AG20443 (cell line): Measurements from ENCODE around the gene GRIP2.
"Not testable (repeated sequence)": the region's sequence is repeated elsewhere in the genome, so short reads cannot be mapped to it uniquely, and the experiment has no call there.

Experiments used
- DNase-seq: peaks from one replicate; pipeline ENCODE4 v3.0.0; 2012; ENCODE audit warnings: low spot score, mixed read lengths

Gene GRIP2

DNA sequence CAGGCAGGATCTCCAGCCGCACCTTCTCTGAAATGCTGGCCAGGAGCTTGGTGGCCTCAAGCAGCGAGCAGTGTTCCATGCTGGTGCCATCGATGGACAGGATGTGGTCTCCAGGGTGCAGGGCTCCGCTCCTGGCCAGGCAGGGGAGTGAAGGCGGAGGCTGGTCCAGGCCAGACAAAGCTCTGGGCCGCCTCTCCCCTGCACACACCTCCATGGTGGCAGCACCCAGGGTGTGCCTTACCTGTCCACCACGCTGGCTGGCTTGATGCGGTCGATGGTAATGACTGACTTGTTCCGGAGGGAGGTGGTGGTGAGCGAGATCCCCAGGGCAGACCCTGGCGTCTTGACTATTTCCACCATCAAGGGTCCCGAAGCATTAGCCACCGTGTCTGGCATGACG is 20.0 kb downstream of the GRIP2 start:
- DNase-seq: no peak

- DNase-seq: no peak
Observed at GRCh38 chr3:14519406-14519805, 20.7 kb downstream of the GRIP2 start.

- DNase-seq: no peak
Observed at GRCh38 chr3:14518893-14519292, 21.2 kb downstream of the GRIP2 start.

DNA sequence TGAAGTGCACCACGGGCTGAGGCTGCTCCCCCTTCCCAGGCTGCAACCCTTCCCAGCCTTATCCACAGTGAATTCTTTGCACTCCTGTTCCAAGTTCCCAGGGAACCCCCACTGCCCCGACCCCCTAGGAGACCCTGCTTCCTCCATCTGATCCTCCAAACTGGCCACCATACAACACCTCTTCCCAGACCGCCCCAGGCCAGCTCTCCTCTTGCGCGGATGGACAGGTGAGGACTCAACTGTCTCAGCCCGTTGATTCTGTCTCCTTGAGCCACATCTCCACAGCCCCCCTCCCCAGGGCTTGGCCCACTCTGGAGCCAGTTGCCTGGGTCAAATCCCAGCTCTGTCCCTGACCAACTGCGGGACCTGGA is 21.7 kb downstream of the GRIP2 start:
- DNase-seq: no peak

DNA sequence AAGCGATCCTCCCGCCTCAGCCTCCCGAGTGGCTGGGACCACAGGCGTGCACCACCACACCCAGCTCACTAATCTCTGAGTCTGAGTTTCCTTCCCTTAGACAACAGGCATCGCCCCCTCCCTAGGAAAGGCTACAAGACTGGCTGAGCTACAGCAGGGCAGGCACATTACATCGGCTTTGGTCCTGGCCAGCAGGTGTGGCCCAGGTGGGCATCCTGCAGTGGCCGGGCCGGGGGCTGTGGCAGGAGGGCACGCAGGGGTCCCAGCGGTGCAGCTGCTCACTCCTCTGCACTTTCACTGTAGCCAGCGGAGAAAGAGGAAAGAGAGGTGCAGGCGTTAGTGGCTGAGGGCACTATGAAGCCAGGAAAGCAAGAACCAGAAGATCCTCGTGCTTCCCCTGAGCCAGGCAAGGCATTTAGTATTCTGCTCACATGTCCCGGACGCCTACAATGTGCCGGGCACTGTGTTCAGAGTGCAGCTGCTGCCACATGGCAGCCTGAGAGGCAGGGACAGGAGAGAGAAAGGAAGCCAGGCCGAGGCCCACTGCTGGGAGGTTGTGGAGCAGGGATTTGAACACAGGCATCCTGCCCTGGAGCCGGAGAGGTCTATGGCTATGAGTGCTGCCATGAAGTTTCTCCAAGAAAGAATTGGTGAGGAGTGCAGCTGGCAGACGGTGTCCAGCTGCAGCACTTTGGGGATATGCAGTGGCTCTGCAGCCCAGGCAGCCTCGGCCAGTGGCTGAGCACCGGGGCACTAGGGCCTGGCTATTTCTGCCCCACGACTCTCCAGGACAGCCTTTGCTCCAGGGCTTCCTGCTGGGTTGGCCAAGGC is 22.3 kb downstream of the GRIP2 start:
- no peak for DNase-seq

- DNase-seq: no peak
Observed at GRCh38 chr3:14516738-14517345, 23.3 kb downstream of the GRIP2 start.

GRCh38 chr3:14515526-14515925 is 24.6 kb downstream of the GRIP2 start:
- not testable (repeated sequence) for DNase-seq

- no peak for DNase-seq
Observed at GRCh38 chr3:14514323-14514720, 25.8 kb downstream of the GRIP2 start.

DNA sequence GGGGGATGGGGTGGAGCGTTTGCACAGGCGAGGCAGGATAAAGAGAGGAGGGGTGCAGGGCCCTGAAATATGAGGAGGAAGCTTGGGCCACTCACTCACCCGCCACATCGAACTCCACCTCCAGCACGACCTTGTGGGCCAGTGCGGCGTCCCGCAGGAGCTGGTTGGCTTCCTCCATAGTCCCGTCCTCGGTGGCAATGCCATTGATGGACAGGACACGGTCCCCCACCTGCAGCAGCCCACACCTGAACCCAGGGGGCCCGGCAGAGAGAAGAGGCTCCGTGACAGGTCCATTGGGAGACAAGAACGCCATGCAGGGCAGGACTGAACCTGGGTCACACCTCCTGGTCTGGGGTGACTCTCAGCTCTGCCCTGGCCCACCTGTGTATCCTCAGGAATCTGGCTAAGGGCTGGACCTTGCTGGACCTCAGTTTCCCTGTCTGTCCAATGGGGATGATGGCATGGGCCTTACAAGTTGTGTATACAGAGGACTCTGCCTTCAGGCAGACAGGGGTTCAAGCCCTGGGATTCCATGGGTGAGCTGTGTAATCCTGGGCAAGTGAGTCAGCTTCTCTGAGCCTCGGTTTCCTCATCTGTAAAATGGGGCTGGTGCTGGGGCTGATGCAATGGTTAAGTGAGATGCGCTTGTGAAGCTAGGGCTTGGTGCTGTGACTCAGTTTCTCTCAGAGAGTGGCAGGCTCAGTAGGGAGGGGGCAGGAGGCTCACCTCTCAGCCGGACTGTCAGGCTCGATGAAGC is 26.4 kb downstream of the GRIP2 start:
- no peak for DNase-seq

DNA sequence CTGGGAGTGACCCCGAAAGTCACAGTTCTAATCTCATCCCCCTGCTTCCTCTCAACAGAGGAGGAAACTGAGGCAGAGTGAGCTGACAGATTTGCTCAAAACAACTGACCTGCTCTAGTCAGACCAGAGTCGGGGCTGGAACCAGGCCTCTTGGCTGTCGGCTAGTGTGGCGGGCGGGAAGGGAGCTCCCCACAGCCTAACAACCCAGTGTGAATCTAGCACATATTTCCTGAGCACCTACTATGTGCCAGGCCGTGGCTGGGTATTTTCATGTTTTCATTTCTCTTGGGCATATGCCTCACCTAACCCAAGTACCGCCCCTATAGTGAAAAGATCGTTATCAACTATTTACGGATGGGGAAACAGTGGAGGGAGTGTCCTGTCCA is 27.2 kb downstream of the GRIP2 start:
- no peak for DNase-seq

GRCh38 chr3:14512281-14512941 is 27.7 kb downstream of the GRIP2 start:
- DNase-seq: no peak

DNA sequence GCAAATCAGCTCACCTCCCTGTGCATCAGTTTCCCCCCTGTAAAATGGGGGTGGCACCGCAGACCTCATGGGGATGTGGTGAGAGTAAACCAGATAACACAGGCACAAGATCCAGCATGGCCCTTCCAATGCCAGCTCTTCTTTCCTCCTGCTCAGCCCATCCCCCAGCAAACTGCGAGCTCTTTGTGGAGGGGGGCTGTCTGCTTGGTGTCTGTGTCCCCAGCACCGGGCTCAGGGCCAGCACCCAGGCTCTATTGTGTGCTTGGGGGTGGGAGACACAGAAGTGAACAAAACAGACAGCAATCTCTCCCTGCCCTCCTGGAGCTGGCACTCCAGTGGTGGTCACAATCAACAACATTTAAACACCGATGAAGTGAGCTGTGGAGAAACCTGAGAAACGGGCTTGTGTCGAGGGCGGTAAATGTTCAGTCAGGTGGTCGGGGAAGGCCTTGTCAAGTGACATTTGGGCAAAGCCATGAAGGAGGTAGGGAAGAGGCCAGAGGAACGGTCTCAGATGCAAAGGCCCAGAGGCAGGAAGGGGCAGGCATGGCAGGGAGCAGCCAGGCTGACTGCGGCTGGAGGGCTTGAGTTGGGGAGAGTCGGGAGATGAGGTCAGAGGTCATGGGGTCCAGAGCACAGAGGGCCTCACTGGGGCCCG is 28.4 kb downstream of the GRIP2 start:
- DNase-seq: no peak

DNA sequence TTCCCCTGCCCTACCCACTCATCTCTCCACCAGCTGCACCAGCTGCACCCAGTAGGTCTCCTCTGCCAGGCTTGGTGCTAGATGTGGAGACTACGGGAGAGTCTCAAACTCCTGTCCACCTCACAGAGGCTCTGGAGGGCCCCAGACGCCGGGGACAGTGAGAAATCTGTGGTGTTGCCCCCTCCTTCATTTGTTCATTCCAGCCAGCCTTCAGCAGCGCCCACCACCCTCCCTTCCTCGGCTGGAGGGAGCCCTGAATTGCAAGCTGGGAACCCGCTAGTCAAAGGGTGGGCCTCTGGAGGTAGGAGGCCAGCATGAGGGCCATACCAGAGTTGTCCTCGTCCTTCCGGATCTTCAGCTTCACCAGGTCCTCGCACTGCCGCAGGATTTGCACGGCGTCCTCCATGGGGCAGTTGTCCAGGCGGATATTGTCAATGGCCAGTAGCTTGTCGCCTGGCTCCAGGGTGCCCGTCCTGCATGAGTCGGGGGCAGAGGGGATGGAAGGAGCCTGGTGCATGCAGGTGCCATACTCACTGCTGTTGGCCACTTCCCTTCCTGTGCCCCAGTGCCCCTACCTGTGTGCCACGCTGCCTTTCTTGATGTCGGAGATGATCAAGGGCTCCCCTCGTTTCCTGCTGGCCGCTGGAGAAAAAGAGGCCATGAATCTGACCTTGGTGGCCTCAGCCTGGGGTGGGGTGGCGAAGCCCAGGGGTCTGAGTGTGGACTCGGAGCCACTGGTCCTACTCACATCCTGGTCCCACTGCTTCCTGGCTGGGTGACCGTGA is 29.1 kb downstream of the GRIP2 start:
- no peak for DNase-seq

DNA sequence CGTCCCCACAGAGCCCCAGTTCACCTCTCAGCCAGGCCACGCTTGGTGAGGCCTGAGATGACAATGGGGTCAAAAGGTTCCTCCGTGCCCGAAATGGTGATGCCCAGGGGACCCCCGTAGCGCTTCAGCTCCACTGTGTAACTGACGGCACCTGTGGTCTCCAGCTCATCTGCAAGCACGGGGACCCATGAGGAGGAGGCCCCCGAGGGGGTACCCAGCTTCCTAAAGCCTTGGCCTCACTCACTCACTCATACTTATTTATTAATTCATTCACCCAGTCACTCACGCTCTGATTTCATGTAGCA is 30.4 kb downstream of the GRIP2 start:
- no peak for DNase-seq

DNA sequence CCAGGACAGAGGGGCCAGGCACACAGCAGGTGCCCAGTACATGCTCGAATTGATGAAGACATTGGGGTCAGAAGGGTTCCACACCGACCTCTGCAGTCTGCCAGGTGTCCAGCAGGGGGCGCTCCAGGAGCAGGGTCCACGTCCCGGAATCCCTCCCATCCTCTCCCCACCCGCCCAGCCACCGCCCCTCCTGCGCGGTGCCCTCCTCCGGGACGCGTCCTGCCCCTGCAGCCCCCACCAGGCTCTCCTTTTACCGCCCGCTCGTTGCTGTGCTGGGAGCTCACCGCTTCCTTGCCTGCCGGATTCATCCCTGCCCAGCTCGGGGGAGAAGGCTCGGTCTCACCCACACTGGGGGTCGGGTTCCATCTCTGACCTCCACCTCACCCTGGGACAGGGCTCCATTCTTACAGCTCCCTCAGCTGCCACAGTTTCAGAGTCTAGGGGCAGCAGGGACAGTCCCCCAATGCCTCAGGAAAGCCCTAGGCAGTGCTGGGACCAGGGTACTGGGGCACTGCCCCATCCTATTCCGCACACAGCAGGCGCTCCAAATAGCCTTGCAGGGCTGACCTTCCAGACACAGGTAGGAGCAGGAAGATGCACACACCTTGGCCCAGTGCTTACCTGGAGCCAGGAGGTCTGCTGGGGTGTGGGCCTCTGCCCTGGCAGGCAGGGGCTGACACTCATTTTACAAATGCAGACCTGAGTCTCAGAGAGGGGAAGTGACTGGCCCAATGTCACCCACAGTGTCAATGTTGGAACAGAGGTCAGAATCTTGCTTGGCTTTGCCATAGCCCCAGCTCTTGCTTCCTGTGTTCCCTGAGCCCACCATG is 31.0 kb downstream of the GRIP2 start:
- DNase-seq: peak; percentile 84

DNA sequence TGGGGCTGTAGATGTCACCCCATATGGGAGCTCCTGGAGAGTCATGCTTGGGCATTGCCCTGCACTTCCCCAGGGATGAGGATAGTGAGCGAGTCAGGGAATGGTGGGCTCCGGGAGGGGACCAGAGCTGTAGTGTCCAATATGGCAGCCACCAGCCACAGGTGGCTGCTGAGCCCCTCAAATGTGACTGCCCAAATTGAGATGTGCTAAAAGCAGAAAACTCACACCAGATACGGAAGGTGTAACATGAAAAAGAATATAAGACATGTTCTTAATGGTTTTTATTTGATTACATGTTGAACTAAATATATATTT is 31.7 kb downstream of the GRIP2 start:
- DNase-seq: no peak

GRCh38 chr3:14507757-14508504 is 32.2 kb downstream of the GRIP2 start:
- DNase-seq: no peak

DNA sequence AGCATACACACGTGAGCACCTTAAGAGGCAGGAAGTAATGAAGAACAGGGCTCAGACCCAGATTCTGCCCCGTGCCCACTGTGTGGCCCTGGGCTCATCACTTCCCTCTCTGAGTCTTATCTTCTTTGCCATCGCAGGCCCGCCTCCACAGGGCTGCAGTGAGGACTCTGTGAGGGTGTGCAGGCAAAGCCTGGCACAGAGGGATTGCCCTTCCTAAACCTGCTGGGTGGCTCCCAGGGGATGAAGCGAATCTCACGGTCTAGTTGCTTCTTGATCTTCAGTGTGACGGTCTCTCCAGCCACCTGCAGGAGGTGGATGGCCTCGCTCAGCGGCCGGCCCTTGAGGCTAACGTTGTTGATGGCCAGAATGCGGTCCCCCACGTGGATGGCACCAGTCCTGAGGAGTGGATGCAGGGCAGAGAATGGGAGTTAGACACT is 32.8 kb downstream of the GRIP2 start:
- no peak for DNase-seq

- no peak for DNase-seq
Observed at GRCh38 chr3:14506626-14507304, 33.4 kb downstream of the GRIP2 start.
